ENCODE data around the gene APOF. TPM values are rescaled to one million over a fixed set of nuclear protein-coding genes. Genes with fewer than 3 reads are reported as not detected.

Gene APOF
- total and polyA plus RNA-seq, 2 of the 13 experiments (the other 11 are each of a cell fraction or from before 2014, with no cell fraction given): 3.3 to 23.9 TPM

DNA sequence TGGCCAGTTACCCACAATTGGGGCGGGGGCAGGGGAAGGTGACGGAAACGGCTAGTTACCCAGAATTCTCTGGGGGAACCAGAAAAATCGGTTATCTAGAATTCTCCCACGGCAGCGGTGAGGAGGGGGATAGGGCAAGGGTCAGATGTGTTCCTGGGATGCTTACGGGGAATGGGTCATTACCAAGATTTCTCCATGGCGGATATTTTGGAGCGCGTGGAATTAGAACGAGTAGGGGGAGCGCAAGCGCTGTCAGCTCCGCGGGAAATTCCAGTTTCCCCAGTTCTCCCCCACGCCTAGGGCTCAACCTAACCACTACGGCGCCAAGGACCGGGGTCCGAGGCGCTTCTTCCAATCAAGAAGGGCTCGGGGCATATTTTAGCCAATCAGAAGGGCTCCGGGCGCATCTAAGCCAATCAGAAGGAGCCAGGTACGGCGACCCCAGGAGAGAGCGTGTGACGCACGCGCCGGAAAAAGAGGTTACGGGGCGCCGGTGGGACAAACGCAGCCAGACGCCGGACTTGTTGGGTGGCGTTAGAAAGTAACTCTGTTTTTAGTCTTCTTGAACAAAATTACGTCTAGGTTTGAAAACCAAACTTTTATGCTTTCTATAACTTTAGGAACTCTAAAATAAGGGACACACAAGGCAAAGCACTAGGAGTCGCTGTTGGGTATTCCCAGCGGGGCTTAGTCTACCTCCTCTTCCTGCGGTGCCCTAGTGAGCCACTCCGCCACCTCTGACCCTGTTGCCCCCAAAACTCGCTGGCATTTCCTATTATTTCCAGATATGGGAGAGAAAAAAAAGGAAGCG is 28.8 kb downstream of the APOF start, which contains the start of gene PAN2 (continued):
- peak; percentile 30; the same call in 1 of the 2 replicates for TF ChIP-seq ELF3 (CRISPR knock-in tag; IDR thresholded peaks at IDR 0.05)
- no peak for TF ChIP-seq RARG (CRISPR knock-in tag; IDR thresholded peaks at IDR 0.05; ENCODE audit: low read depth)
- TF ChIP-seq GTF2F1 (IDR thresholded peaks at IDR 0.05; ENCODE audit: low read length): no peak
- TF ChIP-seq, protein P1, sequence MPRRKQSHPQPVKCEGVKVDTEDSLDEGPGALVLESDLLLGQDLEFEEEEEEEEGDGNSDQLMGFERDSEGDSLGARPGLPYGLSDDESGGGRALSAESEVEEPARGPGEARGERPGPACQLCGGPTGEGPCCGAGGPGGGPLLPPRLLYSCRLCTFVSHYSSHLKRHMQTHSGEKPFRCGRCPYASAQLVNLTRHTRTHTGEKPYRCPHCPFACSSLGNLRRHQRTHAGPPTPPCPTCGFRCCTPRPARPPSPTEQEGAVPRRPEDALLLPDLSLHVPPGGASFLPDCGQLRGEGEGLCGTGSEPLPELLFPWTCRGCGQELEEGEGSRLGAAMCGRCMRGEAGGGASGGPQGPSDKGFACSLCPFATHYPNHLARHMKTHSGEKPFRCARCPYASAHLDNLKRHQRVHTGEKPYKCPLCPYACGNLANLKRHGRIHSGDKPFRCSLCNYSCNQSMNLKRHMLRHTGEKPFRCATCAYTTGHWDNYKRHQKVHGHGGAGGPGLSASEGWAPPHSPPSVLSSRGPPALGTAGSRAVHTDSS (CRISPR knock-in tag; conservative IDR thresholded peaks at IDR 0.05): no peak
- TF ChIP-seq, protein P2, sequence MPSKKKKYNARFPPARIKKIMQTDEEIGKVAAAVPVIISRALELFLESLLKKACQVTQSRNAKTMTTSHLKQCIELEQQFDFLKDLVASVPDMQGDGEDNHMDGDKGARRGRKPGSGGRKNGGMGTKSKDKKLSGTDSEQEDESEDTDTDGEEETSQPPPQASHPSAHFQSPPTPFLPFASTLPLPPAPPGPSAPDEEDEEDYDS (CRISPR knock-in tag; IDR thresholded peaks at IDR 0.05): peak; percentile 82
- TF ChIP-seq, protein P3, sequence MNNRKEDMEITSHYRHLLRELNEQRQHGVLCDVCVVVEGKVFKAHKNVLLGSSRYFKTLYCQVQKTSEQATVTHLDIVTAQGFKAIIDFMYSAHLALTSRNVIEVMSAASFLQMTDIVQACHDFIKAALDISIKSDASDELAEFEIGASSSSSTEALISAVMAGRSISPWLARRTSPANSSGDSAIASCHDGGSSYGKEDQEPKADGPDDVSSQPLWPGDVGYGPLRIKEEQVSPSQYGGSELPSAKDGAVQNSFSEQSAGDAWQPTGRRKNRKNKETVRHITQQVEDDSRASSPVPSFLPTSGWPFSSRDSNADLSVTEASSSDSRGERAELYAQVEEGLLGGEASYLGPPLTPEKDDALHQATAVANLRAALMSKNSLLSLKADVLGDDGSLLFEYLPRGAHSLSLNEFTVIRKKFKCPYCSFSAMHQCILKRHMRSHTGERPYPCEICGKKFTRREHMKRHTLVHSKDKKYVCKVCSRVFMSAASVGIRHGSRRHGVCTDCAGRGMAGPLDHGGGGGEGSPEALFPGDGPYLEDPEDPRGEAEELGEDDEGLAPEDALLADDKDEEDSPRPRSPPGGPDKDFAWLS (CRISPR knock-in tag; IDR thresholded peaks at IDR 0.05; ENCODE audit: borderline replicate concordance): no peak
- TF ChIP-seq, protein P4, sequence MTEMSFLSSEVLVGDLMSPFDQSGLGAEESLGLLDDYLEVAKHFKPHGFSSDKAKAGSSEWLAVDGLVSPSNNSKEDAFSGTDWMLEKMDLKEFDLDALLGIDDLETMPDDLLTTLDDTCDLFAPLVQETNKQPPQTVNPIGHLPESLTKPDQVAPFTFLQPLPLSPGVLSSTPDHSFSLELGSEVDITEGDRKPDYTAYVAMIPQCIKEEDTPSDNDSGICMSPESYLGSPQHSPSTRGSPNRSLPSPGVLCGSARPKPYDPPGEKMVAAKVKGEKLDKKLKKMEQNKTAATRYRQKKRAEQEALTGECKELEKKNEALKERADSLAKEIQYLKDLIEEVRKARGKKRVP (CRISPR knock-in tag; IDR thresholded peaks at IDR 0.05): peak in 1 of 2 experiments; percentile 34; a peak in 1 of 4 replicates
- TF ChIP-seq KDM1A (CRISPR knock-in tag; IDR thresholded peaks at IDR 0.05): no peak
- TF ChIP-seq ZNF772 (CRISPR knock-in tag; IDR thresholded peaks at IDR 0.05): peak; percentile 25; the same call in 1 of the 2 replicates
- TF ChIP-seq RXRA (CRISPR knock-in tag; IDR thresholded peaks at IDR 0.05): 0 out of 2 replicates have a peak, but pooled peaks have one; percentile 22
- peak; percentile 51; the same call in 1 of the 2 replicates for TF ChIP-seq ZNF563 (CRISPR knock-in tag; IDR thresholded peaks at IDR 0.05)
- TF ChIP-seq ZBTB49 (CRISPR knock-in tag; IDR thresholded peaks at IDR 0.05; ENCODE audit: borderline replicate concordance): peak; percentile 54; the same call in 1 of the 2 replicates
- TF ChIP-seq POLR2A (IDR thresholded peaks at IDR 0.05; ENCODE audit: insufficient read depth in 1 of 2, low read depth in 2 of 2, low read length in 2 of 2): peak; percentile 72 to 74
- TF ChIP-seq RARA (CRISPR knock-in tag; IDR thresholded peaks at IDR 0.05): 0 out of 2 replicates have a peak, but pooled peaks have one; percentile 3
- TF ChIP-seq FOXA3 (CRISPR knock-in tag; IDR thresholded peaks at IDR 0.05): 0 out of 2 replicates have a peak, but pooled peaks have one; percentile 18
- TF ChIP-seq RCOR2 (CRISPR knock-in tag; IDR thresholded peaks at IDR 0.05): no peak
- no peak for TF ChIP-seq ZNF652 (CRISPR knock-in tag; IDR thresholded peaks at IDR 0.05; ENCODE audit: borderline replicate concordance, low read depth)
- no peak for TF ChIP-seq ZFP90 (CRISPR knock-in tag; IDR thresholded peaks at IDR 0.05; ENCODE audit: borderline replicate concordance)
- peak; percentile 62 for TF ChIP-seq ZNF792 (CRISPR knock-in tag; IDR thresholded peaks at IDR 0.05)
- no peak for TF ChIP-seq LCORL (IDR thresholded peaks at IDR 0.05)
- 0 out of 2 replicates have a peak, but pooled peaks have one; percentile 22 for TF ChIP-seq LCORL (CRISPR knock-in tag; IDR thresholded peaks at IDR 0.05)
- no peak for TF ChIP-seq CHD4 (IDR thresholded peaks at IDR 0.05; ENCODE audit: borderline replicate concordance, low read length)
- TF ChIP-seq, protein P5, sequence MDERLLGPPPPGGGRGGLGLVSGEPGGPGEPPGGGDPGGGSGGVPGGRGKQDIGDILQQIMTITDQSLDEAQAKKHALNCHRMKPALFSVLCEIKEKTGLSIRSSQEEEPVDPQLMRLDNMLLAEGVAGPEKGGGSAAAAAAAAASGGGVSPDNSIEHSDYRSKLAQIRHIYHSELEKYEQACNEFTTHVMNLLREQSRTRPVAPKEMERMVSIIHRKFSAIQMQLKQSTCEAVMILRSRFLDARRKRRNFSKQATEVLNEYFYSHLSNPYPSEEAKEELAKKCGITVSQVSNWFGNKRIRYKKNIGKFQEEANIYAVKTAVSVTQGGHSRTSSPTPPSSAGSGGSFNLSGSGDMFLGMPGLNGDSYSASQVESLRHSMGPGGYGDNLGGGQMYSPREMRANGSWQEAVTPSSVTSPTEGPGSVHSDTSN (CRISPR knock-in tag; IDR thresholded peaks at IDR 0.05): no peak
